IMR-90 (cell line): Measurements from ENCODE around the gene TTC27. TPM values are rescaled to one million over a fixed set of nuclear protein-coding genes. Genes with fewer than 3 reads are reported as not detected.

Experiments
- ATAC-seq: fragments of 200-7000 bp; cut with Tn5 transposase; 2 replicates; pipeline ENCODE4 v1.9.1; 2020; ENCODE audit warnings: low read depth, mild to moderate bottlenecking, moderate library complexity
- BruUV-seq: library from RNA; stranded (reverse); fragments of 400-500 nt; replicated peaks from 2 replicates; lab custom pipeline; 2021; lab: Mats Ljungman, UMichigan
- CTCF ChIA-PET: fragments of 300-600 bp; formaldehyde crosslinking; extraction: SDS; loops from one replicate; lab custom pipeline; 2021; ENCODE audit warnings: antibody characterized with exemption; lab: Yijun Ruan, JAX
- POLR2A ChIA-PET: fragments of 300-600 bp; sonication (Branson Sonifier 250); formaldehyde crosslinking; loops from one replicate; lab custom pipeline; 2022; ENCODE audit warnings: antibody characterized with exemption; ENCODE audit not compliant: unreplicated experiment; lab: Charles Lee
- DNase-seq: peaks from one replicate; pipeline ENCODE4 v3.0.0; 2013
- H2AFZ ChIP-seq: replicated peaks from 2 replicates; pipeline ENCODE3; 2013; ENCODE audit warnings: low read length, mild to moderate bottlenecking; ENCODE audit not compliant: poor library complexity
- H2AK5ac ChIP-seq: 2 replicates; pipeline ENCODE4 v1.6.1; 2013; ENCODE audit warnings: low read depth, low read length, inconsistent platforms
- H2AK9ac ChIP-seq: replicated peaks from 2 replicates; pipeline ENCODE3; 2013; ENCODE audit warnings: mild to moderate bottlenecking, low read depth, low read length, moderate library complexity; ENCODE audit not compliant: poor library complexity
- H2BK120ac ChIP-seq: 2 replicates; pipeline ENCODE4 v1.6.1; 2013; ENCODE audit warnings: low read depth, low read length, inconsistent platforms
- H2BK15ac ChIP-seq: 3 replicates; pipeline ENCODE4 v1.6.1; 2013; ENCODE audit warnings: low read depth, low read length, inconsistent platforms
- H2BK20ac ChIP-seq: 2 replicates; pipeline ENCODE4 v1.6.1; 2013; ENCODE audit warnings: low read depth, mild to moderate bottlenecking, inconsistent platforms, low read length, moderate library complexity
- H2BK5ac ChIP-seq: 2 replicates; pipeline ENCODE4 v1.6.1; 2013; ENCODE audit warnings: mild to moderate bottlenecking, low read depth, low read length, inconsistent platforms; ENCODE audit not compliant: poor library complexity, severe bottlenecking
- H3K14ac ChIP-seq: replicated peaks from 2 replicates; pipeline ENCODE4 v1.6.1; 2013; ENCODE audit warnings: low read depth, low read length, inconsistent platforms
- H3K18ac ChIP-seq: 2 replicates; pipeline ENCODE4 v1.6.1; 2013; ENCODE audit warnings: low read depth, low read length, control low read depth
- H3K23ac ChIP-seq: 2 replicates; pipeline ENCODE4 v1.6.1; 2013; ENCODE audit warnings: low read depth, low read length, inconsistent platforms
- H3K27ac ChIP-seq: 2 replicates; pipeline ENCODE4 v1.5.1; 2013; ENCODE audit warnings: mild to moderate bottlenecking, control low read depth, low read length; ENCODE audit not compliant: insufficient read depth
- H3K27me3 ChIP-seq: 2 replicates; pipeline ENCODE4 v1.6.1; 2013; ENCODE audit warnings: low read length; ENCODE audit not compliant: control insufficient read depth, insufficient read depth
- H3K36me3 ChIP-seq: 2 replicates; pipeline ENCODE4 v1.6.1; 2013; ENCODE audit warnings: low read length, mixed read lengths; ENCODE audit not compliant: control insufficient read depth, insufficient read depth
- H3K4ac ChIP-seq: 2 replicates; pipeline ENCODE4 v1.6.1; 2013; ENCODE audit warnings: low read depth, low read length, inconsistent platforms
- H3K4me1 ChIP-seq: 2 replicates; pipeline ENCODE4 v1.6.1; 2013; ENCODE audit warnings: low read length, mixed read lengths; ENCODE audit not compliant: control insufficient read depth, insufficient read depth
- H3K4me2 ChIP-seq: 2 replicates; pipeline ENCODE4 v1.6.1; 2013; ENCODE audit warnings: low read depth, mild to moderate bottlenecking, control low read depth, low read length, moderate library complexity
- H3K4me3 ChIP-seq: 2 replicates; pipeline ENCODE4 v1.5.1; 2013; ENCODE audit warnings: low read depth, mild to moderate bottlenecking, control low read depth, low read length, moderate library complexity; ENCODE audit not compliant: insufficient read depth
- H3K56ac ChIP-seq: 2 replicates; pipeline ENCODE4 v1.6.1; 2013; ENCODE audit warnings: low read length, inconsistent platforms; ENCODE audit not compliant: insufficient read depth; ENCODE audit errors: extremely low read depth
- H3K79me1 ChIP-seq, 2 experiments: 2 replicates each; pipeline ENCODE4 v1.6.1; 2013; ENCODE audit warnings: low read length in 2 of 2, inconsistent platforms in 1 of 2, low read depth in 1 of 2
- H3K9ac ChIP-seq: 2 replicates; pipeline ENCODE4 v1.6.1; 2013; ENCODE audit warnings: low read depth, low read length, control low read depth
- H3K9me1 ChIP-seq: 2 replicates; pipeline ENCODE4 v1.6.1; 2013; ENCODE audit warnings: low read length, inconsistent platforms; ENCODE audit not compliant: insufficient read depth
- H3K9me3 ChIP-seq: 2 replicates; pipeline ENCODE4 v1.6.1; 2013; ENCODE audit warnings: low read length; ENCODE audit not compliant: control insufficient read depth, insufficient read depth
- H4K20me1 ChIP-seq: 2 replicates; pipeline ENCODE4 v1.6.1; 2013; ENCODE audit warnings: low read length, inconsistent platforms; ENCODE audit not compliant: insufficient read depth
- H4K5ac ChIP-seq: 2 replicates; pipeline ENCODE4 v1.6.1; 2013; ENCODE audit warnings: mild to moderate bottlenecking, low read depth, low read length, control low read depth
- H4K8ac ChIP-seq, 2 experiments: 2 replicates each; pipeline ENCODE4 v1.6.1; 2013; ENCODE audit warnings: low read depth in 2 of 2, low read length in 2 of 2, control low read depth in 1 of 2, inconsistent platforms in 1 of 2
- H4K91ac ChIP-seq: 2 replicates; pipeline ENCODE4 v1.6.1; 2013; ENCODE audit warnings: low read depth, low read length, inconsistent platforms; ENCODE audit not compliant: insufficient read depth
- CEBPB ChIP-seq: IDR thresholded peaks from 2 replicates; pipeline ENCODE4 v1.6.1; 2012; ENCODE audit warnings: low read depth, low read length, improper control_type of control experiment
- FOS ChIP-seq: fragments of 150-350 bp; IDR thresholded peaks from 2 replicates; pipeline ENCODE4 v1.6.1; 2016; ENCODE audit warnings: low read depth, low read length
- MAZ ChIP-seq: IDR thresholded peaks from 2 replicates; pipeline ENCODE4 v1.6.1; 2012; ENCODE audit warnings: low read depth, mild to moderate bottlenecking, low read length, improper control_type of control experiment, moderate library complexity, borderline replicate concordance
- POLR2A ChIP-seq: IDR thresholded peaks from 2 replicates; pipeline ENCODE4 v1.6.1; 2012; ENCODE audit warnings: mild to moderate bottlenecking, low read depth, low read length
- RAD21 ChIP-seq: IDR thresholded peaks from 2 replicates; pipeline ENCODE4 v1.6.1; 2012; ENCODE audit warnings: low read length, improper control_type of control experiment
- RFX5 ChIP-seq: IDR thresholded peaks from 2 replicates; pipeline ENCODE4 v1.8.0; 2012; ENCODE audit warnings: low read depth, mild to moderate bottlenecking, low read length, moderate library complexity
- WGBS, 2 experiments: methylation state at CpG; one replicate each; pipeline versions ENCODE4 v1.1.5 to v1.1.7; 2013; ENCODE audit warnings: missing lambda C conversion rate in 2 of 2; ENCODE audit not compliant: insufficient read length in 1 of 2; ENCODE audit errors: extremely low coverage in 2 of 2; 5-methylcytosine and 5-hydroxymethylcytosine counted together
- dilution Hi-C: fragments of 300-500 bp; cut with HindIII; formaldehyde crosslinking; loops from one replicate; pipeline ENCODE4 v1.14.3; 2018; ENCODE audit warnings: low sequenced_read_pairs; ENCODE audit not compliant: unreplicated experiment
- in situ Hi-C: fragments of 300-500 bp; cut with MboI; formaldehyde crosslinking; loops from 3 replicates; pipeline ENCODE4 v1.14.3; 2019; ENCODE audit warnings: low sequenced_read_pairs, inconsistent platforms, mixed read lengths
- intact Hi-C: fragments of 100-400 bp; cut with micrococcal nuclease; formaldehyde crosslinking; loops from 2 replicates; pipeline ENCODE4 v1.10.0; 2022
- polyA plus RNA-seq, 3 experiments: library from polyadenylated mRNA; depleted of rRNA; stranded (reverse); fragments of >200 nt; gene quantifications; 2 replicates each; pipeline ENCODE4 v1.2.3, GENCODE V29; 2012; ENCODE audit warnings: low replicate concordance in 1 of 3
- total RNA-seq: library from RNA; depleted of rRNA; stranded (reverse); fragments of >200 nt; gene quantifications from 2 replicates; pipeline ENCODE4 v1.2.3, GENCODE V29; 2012

Gene TTC27
- total and polyA plus RNA-seq, 2 of the 4 experiments (the other 2 are of a cell fraction), result 12.7 to 30.5 TPM

DNA sequence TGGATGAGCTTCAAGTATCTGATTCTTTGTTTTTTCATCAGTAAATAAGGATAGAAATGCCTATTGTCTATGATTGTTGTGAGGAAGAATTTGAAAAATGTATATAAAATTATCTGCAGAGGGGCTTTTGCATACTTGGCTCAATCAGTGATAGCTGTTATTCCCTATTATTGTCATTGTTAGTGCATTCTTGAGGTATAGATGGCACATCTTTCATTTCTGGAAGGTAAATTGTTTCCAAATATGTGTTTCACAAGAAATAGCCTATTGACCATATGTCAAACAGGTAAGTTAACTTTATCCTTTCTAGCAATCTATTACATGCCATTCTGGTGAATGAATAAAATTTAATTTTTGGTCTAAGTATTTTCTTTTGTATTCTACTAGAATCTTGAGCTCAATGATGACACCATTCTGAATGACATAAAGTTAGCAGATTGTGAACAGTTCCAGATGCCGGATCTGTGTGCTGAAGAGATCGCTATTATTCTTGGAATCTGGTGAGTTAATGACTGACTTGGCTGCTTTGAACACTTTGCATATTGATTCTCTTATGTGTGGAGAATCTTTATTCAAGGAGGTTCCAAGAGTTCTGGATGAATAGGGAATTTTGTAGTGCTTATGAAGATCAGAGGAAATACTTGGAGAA is 44.2 kb downstream of the TTC27 start:
- Histone ChIP-seq H2BK15ac (no peak overlapping the region), H3K9ac (no peak overlapping the region), H2BK5ac (no peak overlapping the region), H2BK20ac (no peak overlapping the region), H3K4me2 (no peak overlapping the region), H3K9me1 (no peaks in the 10 kb centered on the region), H3K27me3 (no peaks in the 10 kb centered on the region), H3K23ac (no peak overlapping the region), H2AFZ (no peak overlapping the region), H3K14ac (no peak overlapping the region), H3K27ac (no peak overlapping the region), H3K18ac (no peak overlapping the region), H2AK9ac (no peak overlapping the region), H4K20me1 (no peaks in the 10 kb centered on the region), H3K56ac (no peak overlapping the region), H3K36me3 (peaks cover 11% of the 10 kb centered on the region), H2BK120ac (no peak overlapping the region), H3K4me3 (no peak overlapping the region), H3K9me3 (no peaks in the 10 kb centered on the region), H4K91ac (no peak overlapping the region), H3K4ac (no peak overlapping the region), H4K8ac (no peak overlapping the region), H2AK5ac (no peak overlapping the region), H3K4me1 (no peaks in the 10 kb centered on the region), H3K79me1 (no peaks in the 10 kb centered on the region), H4K5ac (no peak overlapping the region)
- no TSS peak for BruUV-seq
- in situ Hi-C loops, result no loop called here
- POLR2A ChIA-PET, result no interaction called here
- 100% methylated on average over 2 of the region's 2 CpGs; no CpG with 5 or more reads in 1 of the 2 experiments for WGBS, 2 experiments
- intact Hi-C loops, result no loop called here
- CTCF ChIA-PET, result no interaction called here
- ATAC-seq (no peak), DNase-seq (no peak)
- no peak for TF ChIP-seq RAD21
- TF ChIP-seq POLR2A, result no peak
- TF ChIP-seq CEBPB, result no peak
- no peak for TF ChIP-seq FOS
- no peak for TF ChIP-seq MAZ
- TF ChIP-seq RFX5, result no peak
- dilution Hi-C loops, result no loop called here
